ENCODE results near the gene CD28.

Gene CD28

DNA sequence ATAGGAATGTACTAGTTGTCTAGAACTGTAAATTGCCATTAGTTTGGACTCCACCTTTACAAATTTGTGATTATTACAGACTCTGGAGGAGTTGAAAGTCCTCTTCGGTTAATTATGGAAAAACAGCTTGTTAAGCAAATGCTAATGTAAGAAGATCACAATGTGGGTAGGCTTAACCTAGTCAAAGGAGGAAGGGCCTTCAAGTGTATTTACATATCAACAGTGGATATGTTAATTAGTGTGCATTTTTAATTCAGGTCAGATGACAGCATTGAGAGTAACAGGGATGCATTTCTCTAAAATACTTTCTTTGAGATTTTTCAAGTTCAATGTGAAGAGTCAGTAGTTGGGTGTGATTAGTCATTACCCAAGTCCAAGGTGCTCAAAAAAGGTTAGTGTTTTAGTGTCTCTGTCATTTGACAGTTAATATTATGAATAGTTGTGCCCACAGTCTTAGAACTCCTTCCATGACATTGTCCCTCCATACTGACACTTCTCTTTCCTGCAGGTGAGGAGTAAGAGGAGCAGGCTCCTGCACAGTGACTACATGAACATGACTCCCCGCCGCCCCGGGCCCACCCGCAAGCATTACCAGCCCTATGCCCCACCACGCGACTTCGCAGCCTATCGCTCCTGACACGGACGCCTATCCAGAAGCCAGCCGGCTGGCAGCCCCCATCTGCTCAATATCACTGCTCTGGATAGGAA, 28.0 kb downstream of the CD28 start:
- TF ChIP-seq POLR2A (IDR thresholded peaks at IDR 0.05; ENCODE audit: low read length) (no peak), GATA1 (IDR thresholded peaks at IDR 0.05; ENCODE audit: low read depth, low read length) (no peak)
- no peak for DNase-seq

DNA sequence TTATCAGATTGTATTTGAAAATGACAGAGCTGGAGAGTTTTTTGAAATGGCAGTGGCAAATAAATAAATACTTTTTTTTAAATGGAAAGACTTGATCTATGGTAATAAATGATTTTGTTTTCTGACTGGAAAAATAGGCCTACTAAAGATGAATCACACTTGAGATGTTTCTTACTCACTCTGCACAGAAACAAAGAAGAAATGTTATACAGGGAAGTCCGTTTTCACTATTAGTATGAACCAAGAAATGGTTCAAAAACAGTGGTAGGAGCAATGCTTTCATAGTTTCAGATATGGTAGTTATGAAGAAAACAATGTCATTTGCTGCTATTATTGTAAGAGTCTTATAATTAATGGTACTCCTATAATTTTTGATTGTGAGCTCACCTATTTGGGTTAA, 30.9 kb downstream of the CD28 start:
- TF ChIP-seq GATA1 (IDR thresholded peaks at IDR 0.05; ENCODE audit: low read depth, low read length) (no peak), POLR2A (IDR thresholded peaks at IDR 0.05; ENCODE audit: low read length) (no peak)
- DNase-seq, result no peak

DNA sequence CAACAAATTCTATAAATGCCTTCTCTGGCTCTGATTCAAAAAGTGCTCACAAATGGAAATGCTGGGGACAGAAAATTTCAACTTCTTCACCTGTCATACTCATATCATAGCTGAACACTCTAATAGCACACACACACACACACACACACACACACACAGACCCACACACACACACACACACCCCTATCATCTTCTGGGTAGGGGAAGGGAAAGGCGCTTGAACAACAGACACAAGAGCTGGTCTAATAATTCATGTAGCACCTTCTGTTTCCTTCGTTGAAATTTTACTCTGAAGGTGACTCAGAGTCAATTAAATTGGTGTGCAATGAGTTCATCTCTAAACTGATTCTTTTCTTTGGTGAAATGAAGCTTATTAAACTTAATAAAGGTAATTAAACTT, 32.9 kb downstream of the CD28 start:
- TF ChIP-seq GATA1 (IDR thresholded peaks at IDR 0.05; ENCODE audit: low read depth, low read length) (no peak), POLR2A (IDR thresholded peaks at IDR 0.05; ENCODE audit: low read length) (no peak)
- DNase-seq, result no peak

DNA sequence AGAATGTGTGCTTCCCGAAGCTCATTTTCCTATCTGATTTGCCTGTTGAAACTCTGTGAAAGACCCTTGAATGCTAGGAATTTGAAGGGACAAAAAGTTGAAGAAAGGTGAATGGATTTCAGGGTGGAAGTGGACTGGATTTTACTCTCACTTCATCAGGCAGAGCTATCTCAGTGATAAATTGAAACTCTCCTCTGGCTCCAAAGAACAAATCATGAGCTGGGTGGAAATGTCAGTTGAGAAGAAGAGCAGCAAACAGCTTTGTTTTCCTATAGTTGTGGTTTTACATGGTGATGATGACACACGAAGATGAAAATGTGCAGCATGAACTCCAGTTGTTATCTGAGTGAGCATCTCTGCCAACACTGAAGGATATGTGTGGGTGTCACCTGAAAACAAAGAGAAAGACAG, 34.4 kb downstream of the CD28 start:
- no peak for DNase-seq
- no peak for TF ChIP-seq POLR2A (IDR thresholded peaks at IDR 0.05; ENCODE audit: low read length)
- TF ChIP-seq GATA1 (IDR thresholded peaks at IDR 0.05; ENCODE audit: low read depth, low read length), result no peak

DNA sequence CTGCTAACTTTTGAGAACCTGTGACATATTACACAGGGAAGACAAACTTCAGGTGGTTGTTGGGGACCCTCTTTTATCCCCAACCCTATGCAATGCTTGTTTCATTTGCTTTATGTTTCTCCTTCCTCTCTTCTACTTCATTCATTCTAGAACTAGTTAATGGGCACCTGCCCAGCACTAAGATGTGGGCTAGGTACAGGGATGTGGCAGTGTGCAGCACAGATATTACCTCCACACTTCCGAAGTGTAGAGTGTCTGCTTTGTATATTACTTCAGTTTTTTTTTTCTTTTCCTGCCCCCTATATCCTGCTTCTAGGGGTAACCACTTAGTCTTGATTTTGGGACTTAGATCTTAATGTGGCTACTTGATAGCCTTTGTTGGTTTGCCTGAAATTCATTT, 35.1 kb downstream of the CD28 start:
- DNase-seq, result no peak
- TF ChIP-seq GATA1 (IDR thresholded peaks at IDR 0.05; ENCODE audit: low read depth, low read length) (no peak), POLR2A (IDR thresholded peaks at IDR 0.05; ENCODE audit: low read length) (no peak)

DNA sequence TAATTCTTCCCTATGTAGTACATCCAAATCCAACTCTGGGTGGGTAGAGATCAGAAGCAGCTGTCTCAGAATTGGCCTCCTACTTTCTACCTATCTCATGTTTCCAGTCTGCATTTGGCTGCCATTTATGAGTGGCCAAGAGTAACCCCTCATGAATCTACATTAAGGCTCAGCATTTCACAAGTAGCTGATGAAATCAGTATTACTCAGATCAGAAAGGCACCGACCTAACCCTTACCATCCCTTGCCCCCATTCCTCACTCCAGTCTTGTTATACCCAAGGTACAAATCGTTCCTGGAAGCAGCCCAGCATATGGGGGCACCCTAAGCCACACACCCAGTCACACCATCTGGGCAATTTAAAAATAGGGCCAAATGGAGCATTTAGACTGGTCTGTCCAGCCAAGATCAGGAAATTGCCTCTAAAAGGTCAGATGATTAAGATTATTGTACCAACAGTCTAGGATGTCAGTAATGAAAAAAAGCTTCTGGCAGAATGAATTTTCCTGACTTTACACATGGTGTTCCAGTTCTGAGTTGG, 37.1 kb downstream of the CD28 start:
- TF ChIP-seq GATA1 (IDR thresholded peaks at IDR 0.05; ENCODE audit: low read depth, low read length) (no peak), POLR2A (IDR thresholded peaks at IDR 0.05; ENCODE audit: low read length) (no peak)
- DNase-seq, result no peak

DNA sequence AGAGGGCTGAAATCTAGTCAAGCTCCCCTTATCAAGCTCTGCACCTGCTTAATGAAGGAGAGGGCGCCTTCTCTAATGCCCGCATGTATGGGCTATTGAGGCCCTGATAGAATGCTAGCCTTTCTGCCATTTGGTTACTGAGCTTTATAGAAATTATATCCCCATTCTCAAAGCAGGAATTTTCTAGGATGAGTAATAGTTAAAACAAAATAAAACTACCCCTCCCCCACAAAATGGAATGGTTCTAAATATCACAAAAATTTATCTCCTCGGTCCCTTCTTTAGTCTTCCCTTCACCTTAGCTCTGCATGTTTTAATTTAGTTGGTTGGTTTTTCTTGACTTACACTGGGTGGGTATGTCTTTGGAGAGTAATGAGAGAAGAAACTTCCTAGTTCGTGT, 37.7 kb downstream of the CD28 start:
- DNase-seq, result no peak
- TF ChIP-seq POLR2A (IDR thresholded peaks at IDR 0.05; ENCODE audit: low read length), result no peak
- no peak for TF ChIP-seq GATA1 (IDR thresholded peaks at IDR 0.05; ENCODE audit: low read depth, low read length)

DNA sequence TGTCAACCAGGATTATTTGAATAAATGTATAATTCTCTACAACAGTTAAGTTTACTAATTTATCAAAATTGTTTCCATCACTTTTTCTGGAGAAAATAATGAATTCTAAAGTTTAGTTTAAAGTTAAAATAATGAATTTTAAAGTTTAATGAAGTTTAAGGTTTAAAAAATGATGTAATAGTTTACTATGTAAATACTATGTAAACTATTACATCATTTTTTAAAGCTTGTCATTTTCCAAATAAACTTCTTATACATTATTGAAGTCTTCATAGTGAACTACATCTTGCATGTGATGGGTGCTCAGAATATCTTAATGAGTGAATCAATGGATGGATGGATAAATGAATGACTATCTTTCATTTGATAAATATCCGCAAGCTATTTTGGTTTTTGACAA, 38.8 kb downstream of the CD28 start:
- TF ChIP-seq GATA1 (IDR thresholded peaks at IDR 0.05; ENCODE audit: low read depth, low read length) (no peak), POLR2A (IDR thresholded peaks at IDR 0.05; ENCODE audit: low read length) (no peak)
- DNase-seq, result no peak

DNA sequence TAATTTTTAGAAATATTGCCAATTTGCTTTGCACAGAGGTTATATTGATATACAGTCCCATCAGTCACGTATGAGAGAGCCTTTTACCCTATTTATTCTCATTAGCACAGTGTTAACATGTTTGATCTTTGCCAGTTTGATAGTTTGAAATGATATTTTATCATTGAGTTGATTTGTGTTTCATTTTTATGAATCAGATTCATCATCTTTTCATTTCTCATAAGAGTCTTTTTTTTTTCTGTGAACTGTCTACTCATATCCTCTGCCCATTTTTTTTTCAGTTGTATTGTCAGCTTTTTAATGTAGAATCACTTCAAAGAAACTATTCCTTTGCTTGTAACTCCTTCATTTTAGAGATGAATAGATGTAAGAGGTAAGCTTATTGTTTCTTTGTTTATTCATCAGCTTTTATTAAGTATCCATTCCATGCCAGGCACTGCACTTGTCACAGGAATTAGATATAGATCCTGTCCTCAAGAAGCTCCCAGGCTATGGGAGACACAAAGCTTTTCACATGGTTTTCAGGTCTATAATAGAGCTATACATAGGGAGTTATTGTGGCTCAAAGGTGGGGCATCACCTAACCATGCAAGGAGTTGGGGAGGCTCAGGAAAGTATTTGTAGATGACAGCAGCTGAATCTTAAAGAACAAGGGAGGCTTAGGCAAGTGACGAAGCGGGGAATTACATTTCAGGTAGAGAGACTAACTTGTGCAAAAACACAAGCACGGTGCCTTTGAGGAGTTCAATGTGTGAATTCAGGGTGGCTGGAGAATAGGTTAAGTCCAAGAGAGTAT, 42.1 kb downstream of the CD28 start:
- DNase-seq, result no peak

DNA sequence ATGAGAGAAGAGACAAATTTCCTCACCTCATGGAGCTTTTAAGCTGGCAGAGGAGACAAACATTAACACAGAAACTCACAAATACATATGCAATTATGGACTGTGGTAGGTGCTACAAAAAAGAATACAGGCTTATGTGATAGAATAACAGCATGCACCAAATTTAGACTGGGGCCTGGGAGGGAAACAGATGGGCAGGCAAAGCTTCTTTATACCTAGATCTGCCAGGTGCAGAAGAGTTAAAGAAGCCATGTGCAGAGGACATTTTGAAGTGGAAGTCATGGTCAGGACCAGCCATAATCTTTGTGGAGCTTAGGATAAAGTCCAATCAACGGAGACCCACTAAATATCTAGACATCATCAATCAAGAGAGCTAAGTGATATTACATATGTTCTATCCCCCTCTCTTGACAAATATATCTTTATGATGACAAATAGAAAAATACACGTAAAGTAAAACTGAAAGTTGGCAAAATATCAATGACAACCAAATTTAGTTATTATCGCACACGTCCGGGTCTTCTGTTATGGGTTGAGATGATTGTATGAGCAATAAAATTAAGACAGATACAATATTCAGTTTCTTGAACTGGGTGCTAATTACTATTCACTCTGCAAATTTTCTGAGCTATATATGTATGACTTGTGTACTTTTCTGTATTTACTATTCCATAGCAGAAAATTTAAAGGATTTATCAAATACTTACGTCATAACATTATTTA, 44.1 kb downstream of the CD28 start:
- TF ChIP-seq GATA1 (IDR thresholded peaks at IDR 0.05; ENCODE audit: low read depth, low read length), result no peak
- no peak for TF ChIP-seq POLR2A (IDR thresholded peaks at IDR 0.05; ENCODE audit: low read length)
- no peak for DNase-seq

More for the DNA sequence above, 42.1 kb downstream of the CD28 start:
- no peak for TF ChIP-seq POLR2A (IDR thresholded peaks at IDR 0.05; ENCODE audit: low read length)
- no peak for TF ChIP-seq GATA1 (IDR thresholded peaks at IDR 0.05; ENCODE audit: low read depth, low read length)

DNA sequence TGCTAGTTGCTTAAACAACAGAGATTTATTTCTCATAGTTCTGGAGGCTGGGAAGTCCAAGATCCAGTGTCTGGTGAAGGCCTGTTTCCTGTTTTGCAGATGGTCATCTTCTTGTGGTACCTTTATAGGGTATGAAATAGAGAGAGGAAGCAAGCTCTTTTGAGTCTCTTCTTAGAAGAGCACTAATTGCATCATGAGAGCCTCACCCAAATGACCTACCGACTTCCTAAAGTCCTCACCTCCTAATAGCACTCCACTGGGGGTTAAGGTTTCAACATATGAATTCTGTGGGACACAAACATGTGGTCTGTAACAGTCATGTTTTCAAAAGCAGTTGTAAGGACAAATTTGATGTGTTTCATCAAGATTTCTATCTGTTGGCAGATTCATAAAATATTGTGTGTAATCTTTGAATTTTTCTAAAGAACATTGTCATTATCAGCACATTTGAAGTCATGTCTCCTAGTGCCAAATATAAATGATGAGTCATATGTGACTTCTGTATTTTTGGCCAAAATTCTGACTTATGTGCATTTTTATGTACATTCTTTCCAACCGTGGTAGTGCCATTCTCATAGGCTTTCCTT, 45.3 kb downstream of the CD28 start:
- no peak for TF ChIP-seq POLR2A (IDR thresholded peaks at IDR 0.05; ENCODE audit: low read length)
- no peak for TF ChIP-seq GATA1 (IDR thresholded peaks at IDR 0.05; ENCODE audit: low read depth, low read length)
- DNase-seq, result no peak

DNA sequence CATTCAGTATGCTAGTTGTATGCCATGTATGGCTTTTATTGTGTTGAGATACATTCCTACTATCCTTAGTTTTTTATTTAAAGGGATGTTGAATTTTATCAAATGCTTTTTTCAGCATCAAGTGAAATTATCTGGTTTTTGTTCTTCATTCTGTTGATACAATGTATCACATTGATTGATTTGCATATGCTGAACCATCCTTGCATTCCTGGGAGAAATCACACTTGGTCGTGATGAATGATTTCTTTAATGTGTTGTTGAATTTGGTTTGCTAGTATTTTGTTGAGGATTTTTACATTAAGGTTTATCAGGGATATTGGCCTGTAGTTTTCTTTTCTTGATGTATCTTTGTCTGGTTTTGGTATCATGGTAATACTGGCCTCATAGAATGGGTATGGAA, 49.7 kb downstream of the CD28 start:
- TF ChIP-seq GATA1 (IDR thresholded peaks at IDR 0.05; ENCODE audit: low read depth, low read length) (no peak), POLR2A (IDR thresholded peaks at IDR 0.05; ENCODE audit: low read length) (no peak)
- no peak for DNase-seq

DNA sequence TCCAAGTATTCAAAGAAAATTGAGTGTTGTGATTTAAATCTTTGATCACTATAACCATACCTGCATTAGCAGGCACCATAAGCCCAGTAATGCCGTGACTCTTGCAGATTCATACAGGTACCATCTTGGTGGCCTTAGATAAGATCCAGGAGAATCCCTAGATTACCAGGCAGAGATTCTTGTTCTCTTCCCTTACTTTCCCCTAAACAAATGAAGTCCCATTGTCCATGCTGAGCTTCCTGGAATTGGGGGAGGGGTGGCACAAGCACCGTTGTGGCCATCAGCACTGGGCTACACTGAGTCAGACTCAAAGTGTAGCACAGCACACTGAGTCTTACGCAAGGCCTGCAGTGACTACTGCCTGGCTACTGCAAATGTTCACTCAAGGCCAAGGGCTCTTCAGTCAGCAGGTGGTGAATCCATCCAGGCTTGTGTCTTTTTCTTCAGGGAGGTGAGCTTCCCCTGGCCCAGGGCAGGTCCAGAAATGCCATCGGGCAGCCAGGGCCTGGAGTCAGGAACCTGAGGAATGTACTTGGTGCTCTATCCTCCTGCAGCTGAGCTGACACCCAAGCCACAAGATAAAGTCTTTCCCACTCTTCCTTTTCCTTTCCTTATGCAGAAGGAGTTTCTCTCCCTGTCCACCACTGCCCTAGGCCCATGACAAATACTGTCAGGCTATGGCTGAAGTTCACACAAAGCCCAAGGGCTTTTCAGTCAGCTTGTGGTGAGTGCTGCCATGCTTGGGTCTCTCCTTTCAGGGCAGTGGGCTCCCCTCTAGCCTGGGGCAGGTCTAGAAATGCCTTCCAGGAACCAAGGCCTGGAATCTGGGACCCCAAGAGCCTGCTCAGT, 52.6 kb downstream of the CD28 start:
- no peak for DNase-seq
- TF ChIP-seq GATA1 (IDR thresholded peaks at IDR 0.05; ENCODE audit: low read depth, low read length), result no peak
- TF ChIP-seq POLR2A (IDR thresholded peaks at IDR 0.05; ENCODE audit: low read length), result no peak

All from erythroblast (primary cell).